Measurements from ENCODE around the gene LYL1. TPM values are rescaled to one million over a fixed set of nuclear protein-coding genes. Genes with fewer than 3 reads are reported as not detected.

Gene LYL1
- total and polyA plus RNA-seq, 9 of the 15 experiments (the other 6 are each of a cell fraction or from before 2014, with no cell fraction given) = 1.3 to 266 (median 34.0) TPM

DNA sequence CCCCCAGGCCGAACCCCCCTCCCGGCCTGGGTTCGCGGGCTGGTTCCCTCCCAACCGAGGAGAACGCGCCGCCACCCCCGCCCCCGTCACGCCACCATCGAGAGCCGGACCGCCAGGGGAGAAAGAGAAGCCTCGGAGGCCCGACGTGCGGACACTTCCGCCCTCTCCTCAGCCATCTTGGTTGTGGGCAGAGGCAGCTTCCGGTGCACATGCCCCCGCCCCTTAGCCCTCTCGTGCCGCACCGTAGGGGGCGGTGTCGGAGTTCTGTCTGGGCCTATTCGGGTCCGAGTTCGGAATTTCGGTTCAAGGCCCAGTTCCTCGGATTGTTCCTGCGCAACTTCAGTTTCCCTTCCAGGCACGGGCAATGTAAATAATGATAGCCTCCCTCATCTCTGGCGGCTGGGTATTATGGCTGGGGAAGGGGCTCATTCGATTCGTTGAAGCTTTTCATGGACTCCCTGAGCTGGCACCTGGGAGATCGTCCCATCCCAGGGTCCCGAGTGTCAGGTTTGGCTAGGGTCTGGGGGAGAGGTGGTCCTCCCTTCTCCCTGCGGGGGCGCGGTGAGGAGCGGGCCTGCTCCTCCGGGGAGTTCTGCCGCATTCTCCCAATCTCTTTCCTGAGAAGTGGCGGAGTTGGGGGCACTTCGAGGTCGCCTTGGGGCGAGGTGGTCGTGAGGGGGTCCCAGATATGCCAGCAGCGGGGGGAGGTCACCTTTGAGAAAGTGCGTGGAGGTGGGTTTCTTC is 47.7 kb upstream of the LYL1 start, which contains the start of the genes IER2 and STX10 (continued):
- TF ChIP-seq, protein P1, sequence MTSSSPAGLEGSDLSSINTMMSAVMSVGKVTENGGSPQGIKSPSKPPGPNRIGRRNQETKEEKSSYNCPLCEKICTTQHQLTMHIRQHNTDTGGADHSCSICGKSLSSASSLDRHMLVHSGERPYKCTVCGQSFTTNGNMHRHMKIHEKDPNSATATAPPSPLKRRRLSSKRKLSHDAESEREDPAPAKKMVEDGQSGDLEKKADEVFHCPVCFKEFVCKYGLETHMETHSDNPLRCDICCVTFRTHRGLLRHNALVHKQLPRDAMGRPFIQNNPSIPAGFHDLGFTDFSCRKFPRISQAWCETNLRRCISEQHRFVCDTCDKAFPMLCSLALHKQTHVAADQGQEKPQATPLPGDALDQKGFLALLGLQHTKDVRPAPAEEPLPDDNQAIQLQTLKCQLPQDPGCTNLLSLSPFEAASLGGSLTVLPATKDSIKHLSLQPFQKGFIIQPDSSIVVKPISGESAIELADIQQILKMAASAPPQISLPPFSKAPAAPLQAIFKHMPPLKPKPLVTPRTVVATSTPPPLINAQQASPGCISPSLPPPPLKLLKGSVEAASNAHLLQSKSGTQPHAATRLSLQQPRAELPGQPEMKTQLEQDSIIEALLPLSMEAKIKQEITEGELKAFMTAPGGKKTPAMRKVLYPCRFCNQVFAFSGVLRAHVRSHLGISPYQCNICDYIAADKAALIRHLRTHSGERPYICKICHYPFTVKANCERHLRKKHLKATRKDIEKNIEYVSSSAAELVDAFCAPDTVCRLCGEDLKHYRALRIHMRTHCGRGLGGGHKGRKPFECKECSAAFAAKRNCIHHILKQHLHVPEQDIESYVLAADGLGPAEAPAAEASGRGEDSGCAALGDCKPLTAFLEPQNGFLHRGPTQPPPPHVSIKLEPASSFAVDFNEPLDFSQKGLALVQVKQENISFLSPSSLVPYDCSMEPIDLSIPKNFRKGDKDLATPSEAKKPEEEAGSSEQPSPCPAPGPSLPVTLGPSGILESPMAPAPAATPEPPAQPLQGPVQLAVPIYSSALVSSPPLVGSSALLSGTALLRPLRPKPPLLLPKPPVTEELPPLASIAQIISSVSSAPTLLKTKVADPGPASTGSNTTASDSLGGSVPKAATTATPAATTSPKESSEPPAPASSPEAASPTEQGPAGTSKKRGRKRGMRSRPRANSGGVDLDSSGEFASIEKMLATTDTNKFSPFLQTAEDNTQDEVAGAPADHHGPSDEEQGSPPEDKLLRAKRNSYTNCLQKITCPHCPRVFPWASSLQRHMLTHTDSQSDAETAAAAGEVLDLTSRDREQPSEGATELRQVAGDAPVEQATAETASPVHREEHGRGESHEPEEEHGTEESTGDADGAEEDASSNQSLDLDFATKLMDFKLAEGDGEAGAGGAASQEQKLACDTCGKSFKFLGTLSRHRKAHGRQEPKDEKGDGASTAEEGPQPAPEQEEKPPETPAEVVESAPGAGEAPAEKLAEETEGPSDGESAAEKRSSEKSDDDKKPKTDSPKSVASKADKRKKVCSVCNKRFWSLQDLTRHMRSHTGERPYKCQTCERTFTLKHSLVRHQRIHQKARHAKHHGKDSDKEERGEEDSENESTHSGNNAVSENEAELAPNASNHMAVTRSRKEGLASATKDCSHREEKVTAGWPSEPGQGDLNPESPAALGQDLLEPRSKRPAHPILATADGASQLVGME (CRISPR knock-in tag; IDR thresholded peaks at IDR 0.05) = no peak; the same call in 1 of the 2 replicates
- TF ChIP-seq CEBPZ (IDR thresholded peaks at IDR 0.05; ENCODE audit: borderline replicate concordance, low read depth, low read length) (no peak), ZNF551 (CRISPR knock-in tag; IDR thresholded peaks at IDR 0.05) (no peak), SMARCA4 (IDR thresholded peaks at IDR 0.05) (peak; percentile 72; the same call in 1 of the 2 replicates), MTA1 (IDR thresholded peaks at IDR 0.05; ENCODE audit: borderline replicate concordance) (peak; percentile 17; the same call in 1 of the 2 replicates), FOS (IDR thresholded peaks at IDR 0.05; ENCODE audit: extremely low read depth, insufficient read length) (no peak), RBM17 (IDR thresholded peaks at IDR 0.05; ENCODE audit: borderline replicate concordance, low read depth, low read length) (no peak), SIN3A (IDR thresholded peaks at IDR 0.05; ENCODE audit: borderline replicate concordance in 2 of 2, control insufficient read depth in 1 of 2, low read depth in 2 of 2, low read length in 2 of 2) (peak; percentile 68 to 91; a peak in 3 of 4 replicates), BCOR (IDR thresholded peaks at IDR 0.05) (no peak), MEIS2 (IDR thresholded peaks at IDR 0.05; ENCODE audit: partially characterized antibody) (no peak), ZNF589 (CRISPR knock-in tag; IDR thresholded peaks at IDR 0.05; ENCODE audit: low read depth) (no peak), CBX2 (IDR thresholded peaks at IDR 0.05; ENCODE audit: insufficient read depth, low read length, poor library complexity, severe bottlenecking) (no peak), STAT5B (CRISPR knock-in tag; IDR thresholded peaks at IDR 0.05) (no peak), C11orf30 (IDR thresholded peaks at IDR 0.05; ENCODE audit: low read depth) (peak; percentile 41), TCFL5 (CRISPR knock-in tag; conservative IDR thresholded peaks at IDR 0.05) (no peak), HEY1 (CRISPR knock-in tag; IDR thresholded peaks at IDR 0.05; ENCODE audit: borderline replicate concordance) (no peak)
- TF ChIP-seq, protein P2, sequence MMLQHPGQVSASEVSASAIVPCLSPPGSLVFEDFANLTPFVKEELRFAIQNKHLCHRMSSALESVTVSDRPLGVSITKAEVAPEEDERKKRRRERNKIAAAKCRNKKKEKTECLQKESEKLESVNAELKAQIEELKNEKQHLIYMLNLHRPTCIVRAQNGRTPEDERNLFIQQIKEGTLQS (IDR thresholded peaks at IDR 0.05) = no peak
- TF ChIP-seq, protein P2 (CRISPR knock-in tag; conservative IDR thresholded peaks at IDR 0.05) = no peak

Measured in K562 (cell line).